ENCODE measurements around the gene CAPS.
"Not testable (repeated sequence)": the region's sequence is repeated elsewhere in the genome, so short reads cannot be mapped to it uniquely, and the experiment has no call there.

DNA sequence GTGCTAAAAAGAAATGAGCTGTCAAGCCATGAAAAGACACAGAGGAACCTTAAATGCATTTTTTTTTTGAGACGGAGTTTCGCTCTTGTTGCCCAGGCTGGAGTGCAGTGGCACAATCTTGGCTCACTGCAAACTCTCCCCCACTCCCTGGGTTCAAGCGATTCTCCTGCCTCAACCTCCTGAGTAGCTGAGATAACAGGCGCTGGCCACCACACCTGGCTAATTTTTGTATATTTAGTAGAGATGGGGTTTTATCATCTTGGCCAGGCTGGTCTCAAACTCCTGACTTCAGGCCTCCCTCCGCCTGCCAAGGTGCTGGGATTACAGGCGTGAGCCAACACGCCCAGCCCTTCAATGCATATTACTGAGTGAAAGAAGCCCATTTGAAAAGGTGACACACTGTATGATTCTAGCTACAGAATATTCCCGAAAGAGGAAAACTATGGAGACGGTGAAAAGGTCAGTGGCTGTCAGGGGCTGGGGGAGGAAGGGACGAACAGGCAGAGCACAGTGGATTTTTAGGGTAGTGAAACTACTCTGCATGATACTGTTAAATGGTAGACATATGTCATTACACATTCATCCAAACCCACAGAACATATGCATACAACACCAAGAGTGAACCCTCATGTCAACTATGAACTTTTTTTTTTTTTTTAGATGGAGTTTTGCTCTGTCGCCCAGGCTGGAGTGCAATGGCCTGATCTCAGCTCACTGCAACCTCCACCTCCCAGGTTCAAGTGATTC, 29.8 kb upstream of the CAPS start:
- TF ChIP-seq EZH2 (IDR thresholded peaks at IDR 0.05; ENCODE audit: low read length, unreplicated experiment); CTCF (conservative IDR thresholded peaks at IDR 0.05; ENCODE audit: low read depth, low read length): not testable (repeated sequence)
